Stimulated activated CD4-positive, alpha-beta T cell treated with anti-CD3 and anti-CD28 coated beads, Interleukin-15, amount 100 ng/mL, for 1 hour (primary cell): ENCODE measurements around the gene CTNS.

Experiments used
- DNase-seq, 2 donors: peaks; one replicate each; pipeline ENCODE4 v3.0.0-alpha.2; 2020; ENCODE audit warnings: low read depth in 1 of 2, low spot score in 1 of 2

CTNS gene

DNA sequence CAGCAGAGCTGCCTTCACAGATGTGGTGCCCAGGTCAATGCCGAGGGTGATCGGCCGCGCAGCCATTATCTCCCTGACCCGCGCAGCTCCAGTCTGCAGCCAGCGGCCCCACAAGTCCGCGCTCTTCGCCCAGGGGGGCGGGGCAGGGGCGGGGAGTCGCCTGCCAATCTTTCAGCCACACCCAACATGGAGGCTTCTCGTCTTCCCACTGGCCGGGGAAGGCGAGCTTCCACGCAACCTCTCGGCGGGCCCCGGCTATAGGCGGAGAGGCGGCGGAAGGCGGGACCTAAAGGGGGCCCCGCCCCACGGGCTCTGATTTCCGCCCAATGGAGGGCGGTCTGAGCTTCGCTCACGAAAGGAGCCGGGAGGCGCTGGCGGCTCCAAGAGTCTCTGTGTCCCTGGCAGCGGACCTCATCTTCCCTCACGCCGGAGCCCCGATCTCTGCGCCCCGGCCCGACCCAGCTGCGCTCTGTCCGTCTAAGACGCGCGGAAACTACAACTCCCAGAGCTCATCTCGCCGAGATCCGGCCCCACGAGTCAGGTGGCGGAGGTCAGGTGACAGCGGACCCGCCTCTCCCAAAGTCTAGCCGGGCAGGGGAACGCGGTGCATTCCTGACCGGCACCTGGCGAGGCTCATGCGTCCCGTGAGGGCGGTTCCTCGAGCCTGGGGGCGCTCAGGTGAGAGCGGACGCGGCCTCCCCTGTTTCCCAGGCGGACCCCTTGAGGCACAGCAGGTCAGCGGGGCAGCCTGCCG, at the start of gene CTNS, which contains the start of gene SHPK:
Gene CTNS, plus strand, starts transcription at position 607 of the 754 bp plus-strand sequence. CDS start 3,447 bp downstream, outside the sequence.
Gene SHPK, minus strand, starts transcription at position 97 of the 754 bp plus-strand sequence. Its CDS starts 31 bp downstream, at position 66.
- DNase-seq, result peak; percentile 91

DNA sequence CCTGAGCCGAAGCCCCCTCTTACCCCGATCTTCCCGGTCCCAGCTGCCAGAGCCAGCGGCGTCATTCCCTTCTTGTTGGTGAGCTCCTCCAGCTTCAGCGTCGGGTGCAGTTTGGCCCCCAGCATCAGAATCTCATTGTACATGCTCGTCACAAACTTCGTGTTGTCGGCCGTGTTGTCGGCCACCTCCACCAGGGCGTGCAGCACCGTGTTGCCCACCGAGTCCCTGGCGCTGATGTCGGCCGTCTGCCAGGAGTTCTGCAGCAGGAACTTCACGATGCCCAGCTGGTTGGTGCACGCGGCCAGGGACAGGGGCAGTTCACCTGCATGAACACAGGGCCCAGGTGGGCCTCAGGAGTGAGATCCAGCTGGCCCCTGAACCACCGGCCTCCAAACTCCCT, 46.8 kb upstream of the CTNS start:
- DNase-seq, result no peak

DNA sequence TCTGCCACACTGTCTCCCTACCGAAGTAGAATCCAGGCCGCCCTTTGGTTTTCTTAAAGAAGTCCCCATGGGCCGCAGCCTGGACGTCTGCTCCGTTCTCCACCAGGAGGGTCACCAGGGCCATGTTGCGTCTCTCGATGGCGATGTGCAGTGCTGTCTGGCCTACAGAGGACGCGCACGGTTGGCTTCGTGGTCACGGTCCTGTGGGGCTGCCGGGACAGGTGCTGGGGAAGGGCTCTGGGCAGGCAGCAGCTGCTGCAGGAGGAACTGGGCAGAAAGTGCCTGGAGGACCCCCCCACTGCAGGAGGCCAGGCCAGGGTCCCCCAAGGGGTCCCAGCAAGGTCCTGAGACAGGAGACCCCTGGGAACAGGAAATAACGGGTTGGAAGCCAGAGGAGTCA, 46.3 kb upstream of the CTNS start:
- no peak for DNase-seq

DNA sequence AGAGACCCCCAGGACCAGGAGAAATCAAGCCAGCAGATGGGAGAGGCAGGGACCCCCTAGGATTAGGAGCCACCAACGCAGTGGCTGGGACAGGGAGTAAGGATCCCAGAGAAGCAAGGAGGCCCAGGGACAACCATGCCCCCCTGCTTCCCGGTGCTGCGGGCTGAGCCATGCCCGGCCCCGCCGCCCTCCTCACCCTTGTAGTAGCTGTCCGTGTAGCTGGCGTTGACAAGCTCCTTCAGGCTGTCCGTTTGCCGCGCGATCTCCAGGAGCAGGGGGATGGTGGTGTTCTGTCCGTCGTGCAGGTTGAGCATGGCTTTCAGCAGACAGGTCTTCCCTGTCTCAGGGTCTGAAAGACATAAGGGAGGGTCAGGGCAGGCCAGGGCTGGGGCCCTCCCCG, 45.8 kb upstream of the CTNS start:
- no peak for DNase-seq

DNA sequence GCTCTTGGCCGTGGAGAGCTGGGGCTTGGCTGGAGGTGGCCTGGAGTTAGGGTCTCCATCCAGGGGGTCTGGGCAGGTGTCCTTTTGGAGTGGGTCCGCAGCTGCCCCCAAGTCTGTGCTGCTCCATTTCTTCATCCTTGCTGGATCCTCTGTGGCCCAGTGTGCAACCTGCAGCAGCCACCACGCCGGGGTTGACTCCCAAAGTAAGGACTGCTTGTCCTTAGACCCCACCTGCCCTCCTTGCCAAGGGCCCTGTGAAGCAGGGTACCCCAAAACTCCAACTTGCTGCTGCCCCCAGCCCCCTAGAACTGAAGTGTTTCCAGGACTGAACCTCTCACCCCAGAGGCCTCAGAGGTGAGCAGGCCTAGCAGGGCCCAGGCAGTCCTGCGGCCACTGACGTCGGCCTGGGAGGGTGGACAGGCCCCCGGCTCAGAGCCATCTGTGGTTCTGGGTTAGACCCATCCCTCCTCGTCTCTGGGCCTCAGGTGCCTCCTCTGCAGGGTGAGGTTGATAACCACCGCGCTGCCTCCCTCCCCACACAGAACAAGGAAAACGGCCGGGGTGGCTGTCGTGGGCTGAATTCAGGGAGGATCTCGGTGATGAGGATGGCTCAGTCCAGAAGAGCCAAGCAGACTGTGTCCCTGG, 44.2 kb upstream of the CTNS start:
- no peak for DNase-seq

DNA sequence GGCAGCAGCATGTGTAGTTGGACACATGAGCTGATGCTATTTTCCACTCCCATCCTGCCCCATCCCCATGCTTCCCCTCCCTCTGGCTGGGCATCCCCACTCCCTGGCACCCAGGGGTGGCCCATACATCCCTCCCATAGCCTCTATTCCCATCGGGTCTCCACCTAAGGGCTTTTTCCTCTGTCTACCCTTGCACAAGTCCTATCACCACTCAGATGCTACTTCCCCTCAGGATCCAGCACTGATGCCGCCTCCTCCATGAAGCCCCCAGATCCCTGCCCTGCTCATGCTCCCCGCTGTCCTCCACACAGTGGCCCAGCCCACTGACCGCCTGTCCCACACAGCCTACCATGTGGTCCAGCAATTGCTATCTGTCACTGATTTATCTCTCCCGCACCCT, 43.2 kb upstream of the CTNS start:
- no peak for DNase-seq

DNA sequence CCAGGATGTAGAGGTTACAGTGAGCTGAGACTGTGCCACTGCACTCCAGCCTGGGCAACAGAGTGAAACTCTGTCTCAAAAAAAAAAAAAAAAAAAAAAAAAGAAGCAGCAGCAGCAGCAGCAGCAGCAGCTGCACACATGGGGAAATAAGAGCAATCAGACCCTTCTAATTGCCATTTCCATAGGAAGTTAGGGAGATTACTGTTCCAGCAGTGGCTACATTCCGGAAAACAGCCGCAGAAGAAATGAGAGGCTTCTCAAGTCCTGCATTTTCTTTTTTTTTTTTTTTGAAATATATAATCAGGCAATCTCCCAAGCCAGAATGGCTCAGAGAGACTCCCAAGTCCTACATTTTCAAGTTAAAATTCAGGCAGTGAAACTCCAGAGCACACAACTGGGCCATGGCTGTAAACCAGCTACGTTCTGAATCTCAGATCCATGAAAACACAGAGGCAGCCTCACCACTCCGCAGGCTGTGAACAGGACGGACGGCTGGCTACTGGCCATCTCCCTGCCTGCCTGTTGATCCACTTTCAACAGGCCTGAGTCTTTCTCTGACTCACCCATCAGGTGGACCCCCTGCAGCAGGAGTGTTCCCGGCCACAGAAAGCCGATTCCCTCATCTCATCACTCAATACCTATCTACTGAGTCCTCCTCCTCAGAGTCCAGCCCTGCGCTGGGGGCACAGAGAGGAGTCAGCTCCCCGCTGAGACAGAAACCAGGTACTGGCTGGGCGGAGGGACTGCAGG, 42.3 kb upstream of the CTNS start:
- DNase-seq, result no peak

DNA sequence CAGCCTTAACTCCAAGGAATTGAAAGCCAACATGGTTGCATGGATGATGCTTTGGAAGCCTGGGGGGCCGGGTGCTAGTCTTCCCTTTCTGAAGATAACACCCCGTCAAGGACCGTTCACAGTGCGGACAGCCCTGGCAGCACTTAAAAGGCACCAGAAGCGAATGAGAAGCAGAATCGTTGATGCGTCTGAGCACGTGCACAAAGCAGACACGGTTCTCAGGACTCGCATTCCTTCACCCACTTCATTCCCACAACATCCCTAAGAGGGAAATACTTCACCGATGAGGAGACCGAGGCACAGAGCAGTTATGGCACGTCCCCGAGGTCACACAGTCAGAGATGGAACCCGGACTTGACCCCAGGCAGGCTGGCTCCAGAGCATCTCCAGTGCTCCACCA, 41.6 kb upstream of the CTNS start:
- DNase-seq, result no peak

DNA sequence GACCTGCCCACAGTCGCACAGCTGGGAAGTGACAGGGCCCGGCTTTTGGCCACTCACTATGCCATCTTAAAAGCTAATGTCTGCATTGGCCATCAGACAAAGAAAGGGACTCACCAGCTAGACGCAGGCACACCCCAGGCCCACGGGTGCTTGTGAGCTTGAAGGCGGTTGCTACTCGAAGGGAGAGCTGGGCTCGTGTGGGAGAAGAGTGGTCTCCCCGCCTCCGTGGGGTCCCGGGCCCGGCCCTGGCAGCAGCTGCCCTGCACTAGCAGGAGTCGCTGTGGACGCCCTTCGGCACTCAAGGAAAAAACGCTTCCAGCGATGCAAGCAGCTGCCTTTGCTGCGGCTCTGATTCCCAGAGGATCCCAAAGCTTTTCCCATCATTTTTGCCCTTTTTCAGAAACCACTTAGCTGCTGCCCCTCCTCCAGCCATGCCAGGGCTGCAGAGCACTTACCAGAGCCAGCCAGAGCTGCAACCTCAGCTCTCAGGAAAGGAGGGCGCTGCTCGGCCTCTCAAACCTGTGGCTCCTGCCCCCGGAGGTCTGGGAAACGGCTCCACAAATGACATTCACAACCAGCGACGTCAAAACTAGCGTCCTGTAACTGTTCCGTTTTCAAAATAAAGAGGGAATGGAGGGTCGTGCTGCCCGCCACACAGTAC, 39.6 kb upstream of the CTNS start:
- no peak for DNase-seq

DNA sequence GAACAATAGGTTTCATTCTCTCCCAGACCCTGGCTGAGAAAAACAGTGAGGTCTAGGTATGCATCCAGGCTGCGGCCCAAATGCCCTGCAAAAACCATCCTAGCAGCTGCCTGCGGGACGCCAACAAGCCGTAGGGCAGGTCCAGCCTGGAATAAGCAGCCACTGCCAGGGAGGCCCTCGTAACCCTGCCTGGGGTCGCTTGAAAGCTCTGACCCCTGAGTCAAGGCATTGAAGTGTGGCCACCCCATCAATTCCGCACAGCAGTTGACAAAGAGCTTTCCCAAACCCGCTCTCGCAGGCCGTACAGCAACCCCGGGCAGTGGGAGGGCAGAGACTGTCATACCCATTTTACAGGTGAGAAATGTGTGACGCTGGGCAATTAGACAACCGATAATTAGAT, 38.5 kb upstream of the CTNS start:
- no peak for DNase-seq

DNA sequence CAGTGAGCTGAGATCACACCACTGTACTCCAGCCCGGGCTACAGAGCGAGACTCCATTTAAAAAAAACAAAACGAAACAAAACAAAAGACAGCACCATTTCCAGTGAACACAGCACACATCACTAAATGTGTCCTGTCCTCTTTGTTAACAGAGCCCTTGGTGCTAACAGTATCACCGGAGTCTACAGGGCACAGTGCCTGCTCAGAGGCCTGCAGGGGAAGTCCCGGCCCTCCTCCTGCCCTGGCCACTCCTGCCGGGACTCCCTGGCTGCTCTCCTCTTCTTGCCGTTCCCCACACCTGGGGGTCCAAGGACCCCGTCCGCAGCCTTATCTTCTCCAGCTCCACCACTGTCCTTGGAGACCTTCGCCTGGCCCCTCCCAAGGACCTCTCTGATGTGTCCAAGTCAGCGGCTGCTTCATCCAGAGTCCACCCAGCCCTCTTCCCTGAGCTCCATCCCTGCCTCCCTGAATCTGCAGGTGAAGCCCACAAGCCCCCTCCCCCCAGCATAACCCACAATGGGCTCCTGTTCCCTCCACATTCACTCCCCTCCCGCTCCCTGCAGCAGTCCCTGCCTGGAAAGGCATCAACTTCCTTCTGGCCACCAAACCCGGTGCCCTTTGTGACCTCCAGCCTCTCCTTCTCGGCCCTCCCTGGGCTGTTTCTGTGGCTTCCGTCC, 35.9 kb upstream of the CTNS start:
- no peak for DNase-seq

DNA sequence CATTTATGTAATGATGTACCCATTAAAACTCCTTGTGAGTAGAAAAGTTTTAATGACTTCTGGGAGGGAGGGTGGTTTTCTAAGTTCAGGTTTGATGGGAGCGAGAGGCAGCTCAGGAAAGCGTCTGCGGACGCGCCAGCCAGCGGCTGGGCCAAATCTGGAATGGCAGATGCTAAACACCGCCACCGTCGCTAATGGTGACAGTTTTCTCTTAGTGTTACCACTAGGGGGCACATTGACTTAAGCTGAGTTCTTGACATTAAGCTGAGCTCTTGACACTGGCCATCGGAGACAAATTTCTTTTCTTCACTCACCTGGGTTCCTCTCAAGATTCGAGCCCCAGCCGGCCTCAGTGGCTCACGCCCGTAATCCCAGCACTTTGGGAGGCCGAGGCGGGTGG, 34.1 kb upstream of the CTNS start:
- DNase-seq, result no peak

DNA sequence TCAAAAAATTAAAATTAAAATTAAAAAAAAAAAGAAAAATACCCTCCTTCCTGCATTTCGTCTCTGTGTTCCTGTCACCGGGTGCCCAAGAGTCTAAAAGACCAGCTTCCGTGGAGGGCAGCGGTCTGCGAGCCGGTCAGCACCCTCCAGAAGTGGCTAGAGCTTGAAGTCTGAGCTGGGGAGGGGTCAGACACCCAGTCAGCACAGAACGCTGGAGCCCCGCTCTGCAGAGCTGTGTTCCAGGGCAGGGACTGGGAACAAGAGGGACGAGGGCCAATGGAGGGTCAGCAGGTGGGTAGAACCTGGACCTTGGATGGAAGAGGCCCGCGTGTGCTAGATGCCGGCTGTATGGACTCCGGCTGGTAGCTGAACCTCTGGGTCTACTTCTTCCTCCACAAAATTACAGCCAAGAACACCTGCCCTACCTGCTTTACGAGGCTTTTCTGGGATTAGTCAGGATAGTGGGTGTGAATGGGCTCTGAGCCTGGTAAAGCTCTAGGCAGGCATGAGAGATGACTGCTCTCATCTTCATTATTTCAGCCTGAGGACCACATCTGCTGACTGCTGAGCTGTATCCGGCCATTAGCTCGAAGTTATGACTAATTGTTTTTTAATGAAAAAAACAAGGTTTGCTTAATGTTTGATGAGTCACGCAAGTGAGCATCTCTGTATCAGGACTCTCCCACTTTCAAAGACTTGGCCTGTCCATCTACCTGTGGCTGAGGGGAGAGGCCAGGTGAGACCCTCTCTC, 33.3 kb upstream of the CTNS start:
- DNase-seq, result no peak

DNA sequence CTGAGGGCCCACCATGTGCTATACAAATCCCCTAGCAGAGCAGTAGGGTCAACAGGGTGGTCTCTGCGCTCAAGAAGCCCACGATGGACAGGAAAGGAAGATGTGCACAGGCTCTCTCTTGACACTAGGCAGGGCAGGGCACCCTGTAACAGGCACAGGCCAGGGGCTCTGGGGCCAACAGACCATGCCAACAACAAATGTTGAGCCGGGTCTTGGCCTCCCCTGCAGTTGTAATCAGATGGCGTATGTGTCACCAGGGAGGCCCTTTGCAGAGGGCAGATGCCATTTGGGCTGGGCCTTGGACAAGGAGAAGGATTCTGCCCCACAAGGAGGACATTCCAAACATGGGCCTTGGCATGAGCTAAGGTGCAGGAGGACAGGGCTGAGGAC, 32.7 kb upstream of the CTNS start:
- no peak for DNase-seq

DNA sequence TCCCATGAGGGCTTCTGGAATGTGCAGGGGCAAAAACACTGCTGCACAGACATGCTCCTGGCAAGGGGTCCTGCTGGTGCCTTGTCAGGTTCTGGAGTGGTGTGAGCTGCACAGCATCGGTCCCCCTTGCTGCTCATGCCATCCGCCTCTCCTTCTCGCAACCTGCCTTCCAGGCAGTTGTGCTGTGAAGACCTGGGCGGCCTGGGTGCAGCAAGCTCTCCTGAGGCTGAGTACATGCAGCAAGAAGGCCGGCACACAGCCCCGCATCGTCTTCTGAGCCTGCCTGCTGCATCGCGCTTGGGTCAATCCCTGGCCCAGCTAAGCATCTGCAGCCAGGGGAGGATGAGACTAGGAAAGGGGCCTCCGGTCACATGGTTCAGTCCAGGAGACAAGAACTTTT, 26.9 kb upstream of the CTNS start:
- no peak for DNase-seq

DNA sequence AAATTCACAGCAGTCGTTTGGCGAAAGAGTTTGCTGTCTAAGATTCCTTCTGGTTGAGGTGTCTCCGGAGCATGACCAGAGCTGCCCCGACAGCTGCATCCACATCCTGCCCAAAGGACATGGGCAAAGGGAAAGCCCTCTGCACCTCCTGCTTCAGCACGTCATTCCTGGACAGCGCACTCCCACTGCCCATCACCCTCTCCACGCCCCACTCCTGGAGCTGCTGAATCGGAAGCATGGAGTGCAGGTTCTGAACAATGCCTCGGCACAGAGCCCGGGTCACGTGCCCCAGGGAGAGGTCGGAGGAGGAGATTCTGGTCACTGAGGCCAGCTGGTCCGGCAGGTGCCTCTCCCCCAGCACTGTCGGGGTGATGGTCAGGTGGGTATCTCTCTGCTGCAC, 26.0 kb upstream of the CTNS start:
- no peak for DNase-seq

DNA sequence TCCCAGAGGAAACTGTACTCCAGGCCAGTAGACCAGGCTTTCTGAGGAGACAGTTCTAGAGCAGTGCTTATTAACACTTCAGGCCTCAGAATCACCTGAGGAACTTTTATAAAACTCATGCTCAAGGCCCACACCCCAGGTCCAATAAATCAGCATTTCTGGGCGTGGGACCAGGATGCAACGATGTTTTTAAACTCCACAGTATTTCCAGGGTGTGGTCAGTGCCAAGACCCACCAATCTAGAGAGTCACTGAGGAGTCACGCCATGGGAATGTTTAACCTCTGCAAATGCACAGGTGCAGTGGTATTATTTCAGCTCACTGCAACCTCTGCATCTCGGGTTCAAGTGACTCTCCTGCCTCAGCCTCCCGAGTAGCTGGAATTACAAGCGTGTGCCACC, 23.4 kb upstream of the CTNS start:
- no peak for DNase-seq

DNA sequence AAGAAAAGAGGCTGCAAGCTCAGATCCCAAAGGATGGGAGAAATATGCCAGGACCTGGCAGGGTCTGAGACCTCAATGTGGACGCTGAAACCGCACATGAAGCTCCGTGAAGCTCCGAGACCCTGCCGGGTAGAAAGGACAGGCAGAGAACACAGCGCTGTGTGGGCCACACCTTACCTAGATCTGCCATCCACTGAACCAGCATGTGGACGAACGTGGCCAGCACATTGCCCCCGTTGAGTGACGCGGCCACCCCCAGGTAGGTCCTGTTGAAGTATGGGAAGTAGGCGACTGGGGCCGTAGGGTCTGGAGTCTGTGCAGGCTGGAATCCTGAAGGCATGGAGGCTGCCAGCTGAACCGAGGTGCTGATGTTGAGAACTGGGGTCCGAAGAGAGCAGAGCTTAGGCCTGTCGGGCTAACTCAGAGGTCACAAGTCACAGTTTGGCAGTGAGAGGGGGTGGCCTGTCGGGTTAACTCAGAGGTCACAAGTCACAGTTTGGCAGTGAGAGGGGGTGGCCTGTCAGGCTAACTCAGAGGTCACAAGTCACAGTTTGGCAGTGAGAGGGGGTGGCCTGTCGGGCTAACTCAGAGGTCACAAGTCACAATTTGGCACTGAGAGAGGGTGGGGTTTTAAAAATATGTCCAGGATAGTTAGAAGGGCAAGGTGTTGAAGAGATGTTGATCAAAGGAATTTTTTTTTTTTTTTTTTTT, 21.2 kb upstream of the CTNS start:
- DNase-seq, result no peak

DNA sequence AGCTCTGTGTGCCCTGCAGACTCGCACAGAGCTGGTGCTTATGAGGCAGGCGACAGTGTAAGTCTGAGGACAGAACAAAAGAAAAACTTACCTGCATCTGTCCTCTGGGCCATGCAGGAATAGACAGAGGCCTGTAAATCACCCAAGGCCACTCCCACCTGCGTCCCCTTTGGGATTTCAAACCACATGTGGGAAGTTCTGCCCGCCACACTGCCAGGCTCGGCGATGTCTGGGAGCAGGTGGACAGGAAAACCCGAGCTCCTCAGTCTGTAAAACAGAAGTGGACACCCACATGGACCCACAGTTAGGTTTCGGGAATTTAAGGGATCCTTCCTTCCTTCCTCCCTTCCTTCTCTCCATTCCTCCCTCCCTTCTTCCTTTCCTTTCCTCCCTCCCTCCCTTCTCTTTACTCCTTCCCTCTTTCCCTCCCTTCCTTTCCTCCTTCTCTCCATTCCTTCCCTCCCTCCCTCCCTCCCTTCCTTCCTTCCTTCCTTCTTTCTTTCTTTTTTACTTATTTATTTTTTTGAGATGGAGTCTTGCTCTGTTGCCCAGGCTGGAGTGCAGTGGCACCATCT, 15.3 kb upstream of the CTNS start:
- DNase-seq, result no peak
